Activated CD8-positive, alpha-beta memory T cell treated with anti-CD3 and anti-CD28 coated beads for 24 hours (primary cell): Measurements from ENCODE around the gene CCSER2.

Experiments
- DNase-seq: peaks from one replicate; pipeline ENCODE4 v3.0.0-alpha.2; 2020

Gene CCSER2

DNA sequence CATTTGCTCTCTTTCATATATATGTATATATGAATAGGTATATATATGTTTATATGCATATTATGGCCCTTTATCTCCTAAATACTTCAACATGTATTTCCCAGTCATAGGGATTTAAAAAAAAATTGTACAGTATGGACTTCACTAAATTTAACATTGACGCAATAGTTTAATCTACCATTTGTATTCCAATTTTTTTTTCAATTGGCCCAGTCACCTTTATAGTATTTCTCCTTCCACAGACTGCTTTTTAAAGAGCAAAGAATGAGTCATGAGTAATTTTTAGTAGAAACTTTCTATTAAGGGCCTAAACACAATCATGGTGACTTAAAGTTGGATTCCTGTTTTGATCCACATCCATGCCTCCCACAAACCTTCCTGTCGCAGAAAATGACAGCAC is 20.5 kb downstream of the CCSER2 start:
- no peak for DNase-seq

- DNase-seq: peak; percentile 78
These were observed 24.0 kb downstream of the CCSER2 start for GRCh38 chr10:84352251-84352842.

DNA sequence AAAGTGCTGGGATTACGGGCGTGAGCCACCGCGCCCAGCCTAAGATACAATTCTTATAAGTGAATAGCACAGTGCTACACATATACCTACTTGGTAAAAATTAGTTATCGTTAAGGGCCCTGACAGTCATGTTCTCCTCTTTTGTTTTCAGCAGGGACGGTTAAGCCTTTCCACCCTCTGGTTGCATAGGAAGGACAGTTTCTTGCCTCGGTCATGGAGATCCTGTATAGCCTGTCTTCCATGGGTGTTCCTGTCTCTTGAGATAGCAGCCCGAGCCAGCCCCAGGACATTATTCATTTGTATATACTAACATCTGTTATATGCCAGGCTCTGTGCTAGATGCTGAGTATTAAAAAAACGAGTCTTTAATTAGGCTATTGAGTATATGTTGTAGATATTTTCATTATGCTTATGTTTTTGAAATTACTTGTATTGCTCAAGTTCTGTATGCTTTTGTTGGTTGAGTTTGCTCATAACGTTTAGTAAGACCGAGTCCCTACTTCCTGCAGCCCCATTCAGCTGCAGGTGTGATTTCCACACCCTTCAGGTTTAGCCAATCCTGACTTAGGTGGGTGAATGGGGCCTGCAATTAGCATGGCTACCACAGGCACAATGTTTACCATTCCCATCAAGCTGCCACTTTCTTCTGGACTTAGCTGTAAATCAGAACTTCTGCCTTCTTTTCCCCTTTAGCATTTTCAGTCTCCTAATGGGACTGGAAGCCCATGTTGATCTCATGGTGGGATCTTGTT is 24.8 kb downstream of the CCSER2 start:
- DNase-seq: no peak

DNA sequence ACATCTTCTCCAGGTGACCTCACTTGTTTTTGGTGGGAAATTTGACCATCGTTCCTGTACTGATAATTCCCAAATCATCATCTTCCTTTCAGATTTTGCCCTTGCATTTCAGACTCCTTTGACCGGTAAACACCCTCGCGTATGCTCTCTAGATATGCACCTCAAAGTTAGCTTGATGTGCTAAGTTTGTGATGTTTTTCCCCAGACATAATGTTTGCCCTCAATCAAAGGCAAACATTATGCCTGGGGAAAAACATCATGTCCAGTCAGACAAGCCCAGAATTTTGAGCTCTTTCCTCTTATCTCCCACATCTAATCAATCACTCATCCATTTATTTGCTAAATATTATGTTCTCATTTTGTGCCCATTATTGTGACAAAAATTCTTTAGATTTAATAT is 26.2 kb downstream of the CCSER2 start:
- DNase-seq: no peak

DNA sequence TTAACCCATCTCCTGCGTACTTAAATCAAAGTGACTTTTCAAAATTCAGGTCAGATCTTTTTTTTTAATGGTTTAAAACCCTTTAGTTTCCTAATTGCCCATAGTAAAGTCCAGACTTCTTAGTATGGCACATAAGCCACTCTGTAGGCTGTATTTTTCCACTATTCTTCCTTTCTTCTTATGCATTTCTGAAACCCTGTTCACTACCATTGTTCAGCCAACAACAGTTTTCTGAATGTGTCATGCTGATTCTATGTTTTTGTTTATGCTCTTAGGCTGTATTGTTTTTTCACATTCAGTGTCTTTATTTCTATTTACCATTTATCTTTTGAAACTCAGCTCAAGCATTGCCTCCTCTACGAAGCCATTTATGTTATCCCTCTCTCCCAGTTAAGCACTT is 26.7 kb downstream of the CCSER2 start:
- DNase-seq: no peak

- no peak for DNase-seq
These were observed 28.5 kb downstream of the CCSER2 start for GRCh38 chr10:84356928-84357327.

DNA sequence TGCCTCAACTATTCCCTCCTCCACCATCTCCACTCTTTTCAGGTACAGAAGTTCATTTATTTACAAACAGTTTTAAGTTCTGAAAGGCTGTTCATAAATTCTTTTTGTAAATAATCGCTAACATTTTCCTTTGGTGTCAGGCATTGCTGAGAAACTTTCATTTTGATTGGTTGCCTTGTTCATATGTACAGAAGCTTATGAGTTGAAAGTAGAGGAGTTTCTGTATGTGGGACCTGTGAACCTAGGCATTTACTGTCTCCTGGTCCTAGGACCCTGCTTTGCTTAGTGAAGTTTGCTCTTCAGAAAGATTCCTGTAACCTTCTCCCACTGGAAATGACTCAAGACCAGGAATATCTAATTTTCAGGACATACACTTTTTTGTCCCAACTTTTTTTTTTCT is 30.4 kb downstream of the CCSER2 start:
- no peak for DNase-seq

- DNase-seq: no peak
These were observed 32.4 kb downstream of the CCSER2 start for GRCh38 chr10:84360637-84361365.

- DNase-seq: no peak
These were observed 37.0 kb downstream of the CCSER2 start for GRCh38 chr10:84365335-84365881.

- DNase-seq: no peak
These were observed 37.7 kb downstream of the CCSER2 start for GRCh38 chr10:84366041-84366440.

DNA sequence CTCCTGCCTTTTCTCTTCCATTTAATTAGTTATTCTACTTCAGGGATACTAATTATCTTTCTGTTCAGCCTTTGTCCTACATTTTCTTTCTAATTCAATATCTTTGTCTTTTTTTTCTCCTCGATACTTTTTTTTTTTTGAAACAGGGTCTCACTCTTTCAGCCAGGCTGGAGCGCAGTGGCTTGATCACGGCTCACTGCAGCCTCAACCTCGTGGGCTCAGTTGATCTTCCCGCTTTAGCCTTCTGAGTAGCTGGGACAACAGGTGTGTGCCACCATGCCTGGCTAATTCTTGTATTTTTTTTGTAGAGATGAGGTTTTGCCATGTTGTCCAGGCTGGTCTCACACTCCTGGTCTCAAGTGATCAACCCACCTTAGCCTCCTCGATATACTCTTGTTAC is 38.9 kb downstream of the CCSER2 start:
- no peak for DNase-seq

DNA sequence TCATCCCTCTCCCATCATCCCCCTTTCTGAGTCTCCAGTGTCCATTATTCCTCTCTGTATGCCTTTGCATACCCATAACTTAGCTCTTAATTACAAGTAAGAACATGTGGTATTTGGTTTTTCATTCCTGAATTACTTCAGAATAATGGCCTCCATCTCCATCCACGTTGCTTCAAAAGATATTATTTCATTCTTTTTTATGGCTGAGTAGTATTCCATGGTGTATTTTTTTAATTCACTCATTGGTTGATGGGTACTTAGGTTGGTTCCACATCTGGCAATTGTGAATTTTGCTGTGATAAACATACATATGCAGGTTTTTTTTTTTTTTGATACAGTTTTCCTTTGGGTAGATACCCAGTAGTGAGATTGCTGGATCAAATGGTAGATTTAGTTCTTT is 40.4 kb downstream of the CCSER2 start:
- DNase-seq: no peak

GRCh38 chr10:84370283-84370682 is 41.9 kb downstream of the CCSER2 start:
- no peak for DNase-seq

DNA sequence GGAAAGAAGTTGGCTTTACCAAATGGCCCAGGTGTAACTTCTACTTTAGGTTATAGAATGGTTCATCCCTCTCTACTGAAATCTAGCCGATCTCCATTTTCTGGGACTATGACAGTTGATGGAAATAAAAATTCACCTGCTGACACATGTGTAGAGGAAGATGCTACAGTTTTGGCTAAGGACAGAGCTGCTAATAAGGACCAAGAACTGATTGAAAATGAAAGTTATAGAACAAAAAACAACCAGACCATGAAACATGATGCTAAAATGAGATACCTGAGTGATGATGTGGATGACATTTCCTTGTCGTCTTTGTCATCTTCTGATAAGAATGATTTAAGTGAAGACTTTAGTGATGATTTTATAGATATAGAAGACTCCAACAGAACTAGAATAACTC is 43.6 kb downstream of the CCSER2 start:
- DNase-seq: no peak

GRCh38 chr10:84373000-84373399 is 44.6 kb downstream of the CCSER2 start:
- no peak for DNase-seq

GRCh38 chr10:84374455-84374854 is 46.1 kb downstream of the CCSER2 start:
- no peak for DNase-seq

GRCh38 chr10:84375011-84375410 is 46.6 kb downstream of the CCSER2 start:
- no peak for DNase-seq

- DNase-seq: no peak
These were observed 47.5 kb downstream of the CCSER2 start for GRCh38 chr10:84375881-84376280.

DNA sequence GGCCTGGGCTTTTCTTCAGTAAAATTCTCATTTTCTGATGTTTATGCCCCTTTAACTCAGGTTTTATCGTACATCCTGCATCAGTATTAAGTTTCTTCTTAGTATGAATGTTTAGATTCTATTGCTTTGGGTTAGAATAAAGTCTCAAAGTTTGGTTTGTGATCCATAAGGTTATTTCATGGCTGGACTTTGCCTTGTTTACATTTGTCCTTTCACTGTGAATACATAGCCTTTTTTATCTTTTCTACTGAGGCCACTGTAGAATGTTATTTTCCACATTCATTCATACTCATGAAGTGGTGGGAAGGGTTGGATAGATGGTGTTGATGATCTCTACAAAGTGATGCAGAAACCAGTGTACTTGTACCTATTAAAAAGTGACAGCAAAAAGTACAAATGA is 59.8 kb downstream of the CCSER2 start:
- DNase-seq: no peak

GRCh38 chr10:84390364-84390763 is 62.0 kb downstream of the CCSER2 start:
- DNase-seq: no peak

DNA sequence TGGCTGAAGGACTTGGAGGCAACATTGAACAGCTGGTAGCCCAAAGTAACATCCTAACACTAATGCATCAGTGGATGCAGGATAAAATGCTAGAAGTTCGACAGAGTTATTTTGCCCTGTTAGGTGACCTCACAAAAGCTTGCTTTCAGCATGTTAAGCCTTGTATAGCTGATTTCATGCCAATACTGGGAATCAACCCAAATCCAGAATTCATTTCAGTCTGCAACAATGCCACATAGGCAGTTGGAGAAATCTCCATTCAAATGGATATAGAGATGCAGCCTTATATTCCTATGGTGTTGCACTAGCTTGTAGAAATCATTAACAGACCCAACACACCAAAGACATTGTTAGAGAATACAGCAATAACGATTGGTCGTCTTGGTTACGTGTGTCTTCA is 62.9 kb downstream of the CCSER2 start:
- DNase-seq: no peak

GRCh38 chr10:84392181-84392580 is 63.8 kb downstream of the CCSER2 start:
- no peak for DNase-seq

DNA sequence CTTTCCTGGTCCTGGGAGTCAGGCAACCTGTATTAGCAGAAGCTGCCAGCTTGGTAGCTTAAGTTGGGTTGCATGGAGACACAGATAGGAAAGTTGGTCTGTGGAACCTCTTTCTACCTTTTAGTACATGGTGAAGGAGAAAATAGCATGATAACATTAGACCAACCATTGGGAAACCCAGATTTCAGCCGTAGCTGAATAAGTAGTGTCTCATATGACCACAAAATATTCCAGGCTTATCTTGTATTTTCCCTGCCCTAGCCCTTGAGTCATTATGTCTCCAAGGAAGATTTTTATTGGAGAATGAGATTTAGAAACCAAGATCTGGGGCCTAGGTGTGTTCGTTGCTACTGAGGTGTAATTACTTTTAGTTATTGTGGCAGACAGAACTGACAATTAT is 67.2 kb downstream of the CCSER2 start:
- DNase-seq: no peak

DNA sequence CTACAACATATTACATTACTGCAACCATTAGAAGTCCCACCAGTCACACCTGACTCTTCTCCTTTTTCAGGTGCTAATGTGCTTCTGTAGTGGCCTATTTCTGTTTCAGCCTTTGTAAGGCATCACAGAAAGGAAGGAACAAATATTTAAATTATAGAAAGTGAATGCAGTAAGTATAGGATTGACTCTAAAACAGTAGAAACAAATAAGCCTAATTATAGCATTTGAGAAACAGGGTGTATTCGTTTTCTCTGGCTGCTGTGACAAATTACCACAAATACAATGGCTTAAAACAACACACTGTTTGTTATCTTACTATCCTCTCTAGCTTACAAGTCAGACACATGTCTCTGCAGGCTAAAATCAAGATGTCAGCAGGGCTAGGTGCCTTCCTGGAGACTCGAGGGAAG is 69.4 kb downstream of the CCSER2 start:
- DNase-seq: no peak
